Stimulated activated CD4-positive, alpha-beta T cell treated with anti-CD3 and anti-CD28 coated beads, Interleukin-2, amount 100 ng/mL, for 24 hours (primary cell): ENCODE measurements around the gene LOXL3.
A peak's percentile ranks its signal among the peaks of the same experiment; 100 is the strongest.

Experiments
- DNase-seq, 2 donors: peaks; one replicate each; pipeline ENCODE4 v3.0.0-alpha.2; 2020

The LOXL3 gene

DNA sequence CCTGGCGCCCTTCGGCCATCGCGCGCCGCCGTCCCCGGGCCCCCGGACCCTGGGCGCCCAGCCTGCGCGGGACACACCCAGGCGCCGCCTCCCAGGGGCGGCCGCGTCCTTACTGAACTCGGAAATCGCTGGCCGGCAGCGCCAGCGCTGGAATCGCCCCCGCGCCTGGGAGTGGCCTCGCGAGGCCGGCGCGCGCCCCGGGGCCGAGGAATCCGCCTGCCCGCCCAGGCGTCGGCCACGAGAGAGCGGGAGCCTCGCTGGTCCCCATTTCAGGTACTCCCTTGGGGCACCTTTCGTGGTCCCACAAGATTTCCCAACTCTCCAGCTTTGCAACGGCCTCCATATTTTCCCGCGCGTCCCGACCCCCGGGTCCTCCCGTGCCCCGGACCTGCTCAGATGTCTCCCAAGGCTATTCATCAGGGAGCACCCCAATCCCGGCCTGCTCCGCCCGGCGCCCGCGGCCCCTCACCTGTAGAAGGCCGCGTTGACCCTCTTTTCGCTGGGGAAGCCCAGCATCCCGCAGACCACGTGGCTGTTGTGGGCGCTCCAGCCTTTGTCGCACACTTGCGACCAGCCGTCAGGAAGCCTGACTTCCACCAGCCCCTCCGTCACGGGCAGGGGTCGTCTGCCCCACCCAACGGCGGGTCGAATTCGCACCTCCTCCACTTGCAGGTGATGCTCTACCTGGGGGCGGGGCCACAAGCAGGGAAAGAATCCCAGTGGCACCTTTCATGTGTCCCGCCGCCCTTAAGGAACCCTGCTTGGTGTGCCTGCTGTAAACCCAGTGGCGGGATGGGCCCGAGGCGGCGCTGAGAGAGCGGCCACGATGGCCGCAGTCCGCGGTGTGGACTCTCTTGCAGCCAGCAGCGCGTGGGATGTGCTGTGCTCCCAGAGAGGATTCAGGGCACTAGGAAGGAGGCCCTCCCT, 4.6 kb downstream of the LOXL3 start:
- DNase-seq: peak in 1 of 2 donors; percentile 58

- no peak for DNase-seq
Measured at GRCh38 chr2:74548285-74548899, 5.3 kb downstream of the LOXL3 start.

DNA sequence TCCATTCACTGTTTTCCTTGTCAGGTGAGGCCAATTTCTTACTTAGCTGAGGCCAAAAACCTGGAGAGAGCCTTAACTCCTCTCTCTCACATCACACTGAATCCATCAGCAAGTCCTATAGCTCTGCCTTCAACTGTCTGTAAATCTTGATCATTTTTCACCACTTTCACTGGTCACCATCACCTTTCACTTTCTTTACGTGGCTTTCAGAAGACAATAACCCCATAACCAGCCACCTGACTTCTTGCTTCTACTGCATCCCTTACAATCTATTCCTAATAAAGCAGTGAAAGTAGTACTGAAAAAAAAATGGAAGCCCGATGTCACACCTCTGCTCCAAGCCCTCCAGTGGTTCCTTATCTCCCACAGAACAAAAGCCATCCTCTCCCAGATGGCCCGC, 7.7 kb downstream of the LOXL3 start:
- DNase-seq: no peak

GRCh38 chr2:74544634-74545033, 9.1 kb downstream of the LOXL3 start:
- no peak for DNase-seq

- DNase-seq: no peak
Measured at GRCh38 chr2:74542978-74543377, 10.8 kb downstream of the LOXL3 start.

DNA sequence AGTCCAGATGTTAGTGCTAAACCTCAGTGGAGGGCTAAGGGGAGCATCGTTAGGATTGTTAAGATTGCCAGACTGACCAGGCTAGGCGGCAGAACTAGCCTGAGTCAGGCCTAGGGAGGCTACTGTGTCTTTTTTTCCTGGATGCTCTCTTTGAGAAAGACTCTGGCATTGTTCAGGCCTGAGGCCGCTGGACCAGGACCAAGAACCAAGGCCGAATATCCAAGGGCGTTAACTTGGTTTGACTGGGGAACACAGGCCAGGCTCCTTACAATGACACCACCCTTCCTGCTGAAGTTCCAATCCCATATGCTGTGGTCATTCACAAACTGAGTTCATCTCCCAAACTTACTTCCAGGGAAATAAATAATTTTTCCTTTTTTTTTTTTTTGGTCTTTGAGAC, 13.5 kb downstream of the LOXL3 start:
- DNase-seq: no peak

- no peak for DNase-seq
Measured at GRCh38 chr2:74538881-74539339, 14.8 kb downstream of the LOXL3 start.

DNA sequence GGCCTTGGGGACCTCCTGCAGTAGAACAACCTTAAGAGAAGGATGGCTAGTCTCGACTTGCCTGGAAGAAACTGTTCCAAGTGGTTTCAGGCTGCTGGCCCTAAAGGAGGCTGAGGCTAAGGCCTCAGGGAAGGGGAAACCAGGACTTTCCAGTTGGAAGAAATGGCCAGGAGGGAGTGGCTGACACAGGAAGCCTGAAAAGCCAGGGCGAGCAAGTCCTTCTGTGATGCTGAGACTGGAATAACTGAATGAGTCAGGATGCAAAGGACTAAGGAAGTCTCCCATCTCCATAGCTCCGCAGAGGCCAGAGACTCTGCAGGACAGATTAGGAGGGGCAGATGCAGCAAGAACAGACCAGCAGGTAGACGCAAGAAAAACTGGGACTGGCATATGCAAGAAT, 16.6 kb downstream of the LOXL3 start:
- no peak for DNase-seq

DNA sequence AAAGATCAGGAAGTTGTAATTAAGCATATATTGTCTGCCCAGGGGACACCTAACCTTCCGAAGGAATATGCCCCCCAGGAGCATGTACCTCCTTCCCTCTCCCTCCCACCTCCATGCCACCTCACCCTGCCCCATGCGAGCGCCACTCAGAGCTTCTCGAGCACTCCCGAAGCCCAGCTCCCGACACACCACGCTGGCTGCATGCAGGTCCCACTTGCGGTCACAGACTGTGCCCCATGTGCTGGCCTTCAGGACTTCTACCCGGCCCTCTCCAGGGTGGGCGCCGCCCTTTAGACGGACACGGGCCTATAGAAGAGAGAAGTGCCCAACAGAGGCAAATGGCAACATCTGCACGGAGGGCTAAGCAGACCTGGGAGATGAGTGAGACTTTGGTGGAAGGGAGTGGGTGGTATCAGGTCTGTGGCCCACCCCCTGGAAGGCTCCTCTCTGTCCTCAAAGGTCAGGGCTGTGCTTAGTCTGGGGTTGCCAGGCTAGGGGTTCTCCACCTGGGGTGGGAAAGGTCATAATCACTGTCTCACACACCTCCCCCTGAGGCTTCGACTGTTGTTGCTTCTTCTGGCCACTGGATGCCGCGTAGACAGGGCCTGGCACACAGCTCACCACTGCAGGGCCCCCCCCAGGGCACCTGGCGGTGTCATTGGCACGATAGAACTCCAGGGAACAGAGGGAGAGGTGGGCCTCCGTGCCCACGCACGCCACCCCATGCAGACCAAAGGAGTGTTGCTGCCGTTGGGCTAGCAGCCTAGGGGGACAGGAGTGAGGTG, 17.4 kb downstream of the LOXL3 start:
- no peak for DNase-seq

DNA sequence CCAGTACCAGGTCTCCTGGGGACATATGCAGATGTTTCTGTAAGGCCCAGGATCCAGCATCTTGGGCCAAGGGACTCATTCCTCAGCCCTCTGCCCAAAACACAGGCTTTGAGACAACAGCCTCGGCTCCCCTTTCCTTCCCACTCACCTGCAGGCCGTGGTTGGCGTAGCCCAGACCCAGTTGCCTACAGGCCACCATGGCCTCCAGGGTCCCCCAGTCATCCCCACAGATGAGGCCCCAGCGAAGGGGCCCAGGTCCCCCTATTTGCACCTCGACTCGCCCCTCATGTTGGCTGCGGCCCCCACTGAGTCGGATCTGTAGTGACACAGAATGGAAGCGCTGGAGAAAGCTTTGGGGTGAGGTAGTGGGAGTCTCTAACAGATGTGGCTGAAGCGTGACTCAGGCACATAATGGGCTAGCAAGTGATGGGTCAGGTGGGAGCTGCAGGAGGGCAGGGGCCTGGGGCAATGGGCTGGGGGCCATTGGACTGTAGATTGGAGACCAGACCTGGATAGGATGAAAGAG, 18.2 kb downstream of the LOXL3 start:
- DNase-seq: no peak

GRCh38 chr2:74534411-74534810, 19.3 kb downstream of the LOXL3 start:
- DNase-seq: no peak

DNA sequence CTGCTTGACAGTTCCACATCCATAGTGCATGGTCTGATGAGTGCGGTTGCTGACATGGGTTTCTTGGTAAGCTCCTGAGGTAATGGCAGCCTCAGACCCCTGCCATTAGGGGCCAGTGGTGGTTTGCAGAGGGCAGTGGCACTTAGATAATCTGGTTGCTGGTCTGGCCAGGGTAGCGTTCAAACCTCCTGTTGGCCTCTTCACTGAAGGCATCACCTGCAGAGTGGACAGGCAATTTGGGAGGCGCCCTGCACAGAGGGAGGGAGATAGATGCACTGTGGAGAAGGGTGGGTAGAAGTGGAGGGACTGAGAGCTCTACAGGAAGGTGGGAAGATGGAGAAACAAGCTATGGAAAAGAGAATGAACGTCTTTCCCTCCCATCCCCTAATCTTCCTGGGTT, 20.3 kb downstream of the LOXL3 start:
- DNase-seq: no peak

GRCh38 chr2:74532222-74532621, 21.5 kb downstream of the LOXL3 start:
- no peak for DNase-seq

- DNase-seq: no peak
Measured at GRCh38 chr2:74531666-74532065, 22.1 kb downstream of the LOXL3 start.

DNA sequence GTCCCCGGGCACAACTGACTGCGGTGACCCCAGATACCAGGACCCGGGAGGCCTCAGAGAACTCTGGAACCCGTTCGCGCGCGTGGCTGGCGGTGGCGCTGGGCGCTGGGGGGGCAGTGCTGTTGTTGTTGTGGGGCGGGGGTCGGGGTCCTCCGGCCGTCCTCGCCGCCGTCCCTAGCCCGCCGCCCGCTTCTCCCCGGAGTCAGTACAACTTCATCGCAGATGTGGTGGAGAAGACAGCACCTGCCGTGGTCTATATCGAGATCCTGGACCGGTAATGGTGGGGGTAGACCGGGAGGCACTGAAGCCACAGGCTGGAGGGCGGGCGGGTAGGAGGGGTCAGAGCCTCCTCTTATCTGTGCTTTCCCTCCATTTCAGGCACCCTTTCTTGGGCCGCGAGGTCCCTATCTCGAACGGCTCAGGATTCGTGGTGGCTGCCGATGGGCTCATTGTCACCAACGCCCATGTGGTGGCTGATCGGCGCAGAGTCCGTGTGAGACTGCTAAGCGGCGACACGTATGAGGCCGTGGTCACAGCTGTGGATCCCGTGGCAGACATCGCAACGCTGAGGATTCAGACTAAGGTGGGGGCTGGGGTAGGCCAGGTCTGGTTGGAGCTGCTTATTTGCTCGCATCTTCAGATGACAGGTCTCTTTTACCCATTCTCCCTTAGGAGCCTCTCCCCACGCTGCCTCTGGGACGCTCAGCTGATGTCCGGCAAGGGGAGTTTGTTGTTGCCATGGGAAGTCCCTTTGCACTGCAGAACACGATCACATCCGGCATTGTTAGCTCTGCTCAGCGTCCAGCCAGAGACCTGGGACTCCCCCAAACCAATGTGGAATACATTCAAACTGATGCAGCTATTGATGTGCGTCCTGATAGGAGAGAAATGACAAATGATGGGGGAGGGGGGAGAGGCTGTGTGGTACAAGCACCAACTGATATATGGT, 23.2 kb downstream of the LOXL3 start:
- DNase-seq: peak; percentile 49 to 53

DNA sequence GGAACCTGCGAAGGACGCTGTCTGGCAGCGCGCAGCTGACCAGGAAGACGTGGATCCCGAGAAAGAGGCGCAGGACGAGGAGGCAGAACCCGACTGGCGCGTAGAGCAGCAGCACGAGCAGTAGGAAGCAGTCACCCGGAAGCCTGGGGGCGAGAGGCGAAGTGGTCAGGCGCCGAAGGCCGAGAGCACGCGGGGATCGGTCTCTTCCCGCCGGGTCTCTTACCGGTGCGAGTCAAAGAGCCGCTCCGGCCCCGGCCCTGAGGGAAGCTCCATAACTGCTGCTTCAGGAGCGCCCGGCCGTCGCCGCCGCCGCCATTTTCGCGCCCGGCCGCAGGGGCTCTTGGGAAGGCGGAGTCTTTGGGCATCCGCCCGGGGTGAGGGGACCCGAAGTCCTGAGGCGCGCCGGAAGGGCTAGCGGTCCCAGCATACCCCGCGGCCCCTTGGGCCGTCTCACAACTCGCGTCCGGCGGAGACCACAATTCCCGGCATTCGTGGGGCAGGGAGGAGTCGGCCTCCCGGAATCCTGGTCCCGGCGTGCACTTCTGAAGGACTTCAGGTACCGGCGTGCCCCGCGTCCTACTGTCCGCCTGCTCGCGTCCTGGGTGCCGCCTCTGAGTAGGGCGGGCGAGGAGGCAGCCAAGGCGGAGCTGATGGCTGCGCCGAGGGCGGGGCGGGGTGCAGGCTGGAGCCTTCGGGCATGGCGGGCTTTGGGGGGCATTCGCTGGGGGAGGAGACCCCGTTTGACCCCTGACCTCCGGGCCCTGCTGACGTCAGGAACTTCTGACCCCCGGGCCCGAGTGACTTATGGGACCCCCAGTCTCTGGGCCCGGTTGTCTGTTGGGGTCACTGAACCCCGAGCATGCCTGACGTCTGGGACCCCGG, 24.1 kb downstream of the LOXL3 start, which contains the start of the genes AUP1 and HTRA2:
TSS of gene AUP1 (minus strand) at position 350 of the 882 bp plus-strand sequence. CDS start at position 273, 77 bp downstream.
TSS of gene HTRA2 (plus strand) at position 577 of the 882 bp plus-strand sequence. CDS start at position 651, 74 bp downstream.
- peak; percentile 92 to 95 for DNase-seq

GRCh38 chr2:74528600-74529356, 25.0 kb downstream of the LOXL3 start:
- no peak for DNase-seq

GRCh38 chr2:74527741-74528140, 26.0 kb downstream of the LOXL3 start:
- no peak for DNase-seq

DNA sequence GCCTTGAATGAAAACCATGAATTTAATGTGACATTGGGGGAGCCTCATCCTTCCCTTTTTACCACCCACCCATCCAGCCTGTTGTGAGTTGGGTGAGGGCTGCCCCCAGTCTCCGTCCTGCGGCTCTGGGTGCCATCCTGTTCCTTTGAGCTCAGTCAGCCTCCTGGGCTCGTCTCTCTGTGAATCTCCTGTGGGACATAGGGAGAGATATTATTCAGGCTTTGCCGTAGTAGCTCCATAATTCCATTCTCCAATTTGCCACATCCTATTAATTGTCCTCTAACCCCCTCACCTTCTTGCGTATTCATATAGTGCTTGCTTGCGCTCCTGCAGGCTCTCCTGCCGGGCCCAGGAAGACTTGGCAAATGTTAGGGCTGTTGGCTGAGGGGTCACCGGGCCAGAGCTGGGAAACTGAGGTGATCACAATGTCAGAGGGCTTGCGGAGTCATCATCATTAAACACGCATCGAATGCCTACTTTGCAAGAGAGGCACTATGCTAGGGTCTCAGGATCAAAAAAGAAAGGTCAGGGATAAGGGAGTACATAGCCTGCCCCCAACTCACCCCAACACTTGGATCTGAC, 27.0 kb downstream of the LOXL3 start:
- no peak for DNase-seq
